Placental epithelial cell (primary cell): ENCODE measurements around the gene ZNF260. TPM values are rescaled to one million over a fixed set of nuclear protein-coding genes. Genes with fewer than 3 reads are reported as not detected.

ENCODE experiments used
- total RNA-seq: library from RNA; depleted of rRNA; stranded (reverse); fragments of >200 nt; gene quantifications from 2 replicates; pipeline ENCODE4 v1.2.3, GENCODE V29; 2012

ZNF260 gene
- 18.1 and 27.1 TPM in 2 replicates for total RNA-seq

GRCh38 chr19:36528194-36528920, at the start of gene ZNF260:
Gene ZNF260, minus strand, starts transcription at chr19:36528271. Its CDS starts 13,033 bp downstream, at chr19:36515238.

GRCh38 chr19:36573020-36573894, 45.2 kb upstream of the ZNF260 start, which contains the start of gene ZNF529:
Gene ZNF529, minus strand, starts transcription at chr19:36573292. Its CDS starts 946 bp downstream, at chr19:36572346.

DNA sequence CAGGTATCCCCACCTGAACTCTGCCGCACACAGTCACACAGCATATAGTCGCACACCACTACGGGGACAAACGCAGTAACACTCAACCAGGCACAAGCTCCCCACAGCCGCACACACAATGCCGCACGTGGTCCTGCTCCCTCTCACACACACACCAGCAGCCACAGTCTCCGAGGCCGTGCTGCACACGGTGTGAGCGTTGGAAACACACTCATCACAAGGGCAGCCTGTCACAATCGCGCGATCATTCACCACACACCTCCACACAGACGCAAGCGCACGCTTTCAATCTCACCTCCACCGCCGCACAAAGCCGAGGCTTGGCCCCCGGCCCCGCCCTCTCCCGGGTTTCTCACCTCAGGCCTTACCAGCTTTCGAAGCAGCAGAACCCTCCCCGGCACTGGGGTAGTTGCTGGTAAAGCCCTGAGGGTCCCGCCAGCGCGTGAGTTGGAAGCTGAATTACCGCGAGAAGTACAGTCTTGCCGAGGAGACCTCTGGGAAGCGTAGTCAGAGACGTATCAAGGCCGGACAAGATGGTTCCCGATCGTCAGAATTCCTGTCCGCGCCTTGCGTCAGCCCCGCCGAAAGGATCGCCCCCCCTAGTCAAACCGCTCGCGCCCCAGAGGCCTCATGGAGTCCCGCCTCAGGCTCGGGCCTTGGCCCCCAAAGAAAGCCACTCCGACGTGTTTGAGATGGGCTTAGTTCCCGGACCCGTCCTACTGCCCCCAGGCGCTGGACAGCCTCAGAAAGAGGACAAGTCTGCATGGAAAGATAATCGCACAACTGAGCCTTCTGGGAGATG, 38.8 kb downstream of the ZNF260 start, which contains the start of gene ZNF566:
Gene ZNF566, minus strand, starts transcription at position 444 of the 802 bp plus-strand sequence. CDS start 13,004 bp downstream, outside the sequence.

Other genes with a start within 250 kb of the ZNF260 start
- 1.6 and 3.9 TPM in 2 replicates for gene ZFP14, start 149.1 kb downstream of the ZNF260 start, total RNA-seq
- 8.2 and 10.2 TPM in 2 replicates for gene ZFP82, start 109.6 kb downstream of the ZNF260 start, total RNA-seq
- 5.9 and 6.7 TPM in 2 replicates for gene ZNF566, start 38.7 kb downstream of the ZNF260 start, total RNA-seq
- 9.4 and 12.4 TPM in 2 replicates for gene ZNF529, start 45.0 kb upstream of the ZNF260 start, total RNA-seq
- gene ZNF382, start 77.0 kb upstream of the ZNF260 start, total RNA-seq, result 5.3 and 11.8 TPM in 2 replicates
- 11.6 and 12.6 TPM in 2 replicates for gene ZNF461, start 138.6 kb upstream of the ZNF260 start, total RNA-seq
- gene ZNF567, start 159.3 kb upstream of the ZNF260 start, total RNA-seq, result 7.7 and 8.6 TPM in 2 replicates
- 4.7 and 4.9 TPM in 2 replicates for gene ZNF850, start 244.5 kb upstream of the ZNF260 start, total RNA-seq